Lung (tissue), 12 donors: ENCODE measurements around the gene EXOSC2. TPM values are rescaled to one million over a fixed set of nuclear protein-coding genes. Genes with fewer than 3 reads are reported as not detected.

Experiments used
- ATAC-seq: fragments of 200-7000 bp; cut with Tn5 transposase; one replicate; pipeline ENCODE4 v1.9.1; 2020; ENCODE audit warnings: moderate number of reproducible peaks; ENCODE audit not compliant: insufficient read depth, low FRiP score
- DNase-seq, 3 donors: peaks; one replicate each; pipeline ENCODE4 v3.0.0-alpha.2; 2013 to 2017
- H3K27ac ChIP-seq, 2 donors: one replicate each; pipeline ENCODE4 v1.5.1; 2013; ENCODE audit warnings: mild to moderate bottlenecking in 2 of 2, moderate library complexity in 2 of 2, control low read depth in 1 of 2, inconsistent platforms in 1 of 2, low read depth in 1 of 2, low read length in 1 of 2
- H3K27me3 ChIP-seq, 3 donors: one replicate each; pipeline ENCODE4 v1.5.1; 2013; ENCODE audit warnings: low read length in 2 of 3; ENCODE audit not compliant: control insufficient read depth in 3 of 3, insufficient read depth in 3 of 3
- H3K36me3 ChIP-seq, 4 donors: one replicate each; pipeline ENCODE4 v1.5.1; 2013; ENCODE audit warnings: low read length in 4 of 4, mild to moderate bottlenecking in 1 of 4, moderate library complexity in 1 of 4; ENCODE audit not compliant: control insufficient read depth in 4 of 4, insufficient read depth in 4 of 4
- H3K4me1 ChIP-seq, 5 donors: one replicate each; pipeline ENCODE4 v1.5.1; 2013; ENCODE audit warnings: low read length in 5 of 5, mild to moderate bottlenecking in 2 of 5, moderate library complexity in 1 of 5; ENCODE audit not compliant: control insufficient read depth in 5 of 5, insufficient read depth in 5 of 5
- H3K4me3 ChIP-seq: one replicate; pipeline ENCODE4 v1.5.1; 2013; ENCODE audit warnings: mild to moderate bottlenecking, control low read depth, moderate library complexity
- H3K9ac ChIP-seq, 2 donors: one replicate each; pipeline ENCODE4 v1.5.1; 2013; ENCODE audit warnings: low read length in 2 of 2, control low read depth in 1 of 2; ENCODE audit not compliant: insufficient read depth in 1 of 2
- H3K9me3 ChIP-seq, 4 donors: one replicate each; pipeline ENCODE4 v1.5.1; 2013; ENCODE audit warnings: low read length in 3 of 4, mild to moderate bottlenecking in 1 of 4, moderate library complexity in 1 of 4; ENCODE audit not compliant: control insufficient read depth in 4 of 4, insufficient read depth in 3 of 4
- WGBS, 2 donors: extraction: QIAGEN DNeasy Blood & Tissue Kit; methylation state at CpG; one replicate each; pipeline ENCODE4 v1.1.7; 2013; 5-methylcytosine and 5-hydroxymethylcytosine counted together
- polyA plus RNA-seq, 2 donors: library from polyadenylated mRNA; stranded (reverse); fragments of 200-250 nt; gene quantifications; one replicate each; pipeline ENCODE4 v1.2.1, GENCODE V29; 2013
- total RNA-seq, 2 donors: library from RNA; depleted of rRNA in 1 of 2; stranded (reverse); fragments of >200 nt in 1 of 2; gene quantifications; one replicate each; pipeline ENCODE4 v1.2.1, GENCODE V29; 2014 to 2021
- TF ChIP-seq, protein P1 (sequence below): IDR thresholded peaks from 2 replicates; pipeline ENCODE4 v1.5.1; 2012; ENCODE audit warnings: mild to moderate bottlenecking; ENCODE audit errors: control extremely low read depth, extremely low read depth
- donor health status: control.
- donor health status: control.
- donor health status: Bipolar disorder and iron deficiency.
- donor health status: healthy.
- donor health status: DM: yes; HTN: yes; CAD: no.

EXOSC2 gene
- total and polyA plus RNA-seq, 4 donors: 15.3 to 23.0 (median 19.0) TPM

DNA sequence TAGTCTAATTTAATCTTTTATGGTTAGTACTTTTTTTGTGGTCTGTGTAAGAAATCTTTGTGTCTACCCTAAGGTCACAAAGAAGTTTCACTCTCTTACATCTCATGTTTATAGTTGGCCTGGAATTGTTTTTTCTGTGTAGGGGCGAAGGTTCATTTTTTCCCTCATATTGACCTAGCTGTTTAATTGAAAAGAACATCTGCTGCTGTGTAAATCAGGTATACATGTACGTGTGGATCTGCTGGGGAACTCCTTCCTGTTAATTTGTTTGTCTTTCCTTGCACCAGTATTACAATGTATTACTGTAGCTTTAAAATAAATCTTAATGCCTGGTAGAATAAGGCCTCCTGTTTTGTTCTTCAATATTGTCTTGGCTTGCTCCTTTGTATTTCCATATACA, 37.8 kb downstream of the EXOSC2 start:
- Histone ChIP-seq H3K27ac (no peak overlapping the region), H3K9me3 (no peaks in the 10 kb centered on the region), H3K36me3 (no peaks in the 10 kb centered on the region), H3K9ac (no peak overlapping the region), H3K4me3 (no peak overlapping the region), H3K27me3 (no peaks in the 10 kb centered on the region), H3K4me1 (peaks cover 0 to 10% (median 5%) of the 10 kb centered on the region in 5 donors)
- ATAC-seq (no peak), DNase-seq (no peak)
- 69 to 78% methylated on average over 2 of the region's 2 CpGs for WGBS, 2 donors
- TF ChIP-seq, protein P1, sequence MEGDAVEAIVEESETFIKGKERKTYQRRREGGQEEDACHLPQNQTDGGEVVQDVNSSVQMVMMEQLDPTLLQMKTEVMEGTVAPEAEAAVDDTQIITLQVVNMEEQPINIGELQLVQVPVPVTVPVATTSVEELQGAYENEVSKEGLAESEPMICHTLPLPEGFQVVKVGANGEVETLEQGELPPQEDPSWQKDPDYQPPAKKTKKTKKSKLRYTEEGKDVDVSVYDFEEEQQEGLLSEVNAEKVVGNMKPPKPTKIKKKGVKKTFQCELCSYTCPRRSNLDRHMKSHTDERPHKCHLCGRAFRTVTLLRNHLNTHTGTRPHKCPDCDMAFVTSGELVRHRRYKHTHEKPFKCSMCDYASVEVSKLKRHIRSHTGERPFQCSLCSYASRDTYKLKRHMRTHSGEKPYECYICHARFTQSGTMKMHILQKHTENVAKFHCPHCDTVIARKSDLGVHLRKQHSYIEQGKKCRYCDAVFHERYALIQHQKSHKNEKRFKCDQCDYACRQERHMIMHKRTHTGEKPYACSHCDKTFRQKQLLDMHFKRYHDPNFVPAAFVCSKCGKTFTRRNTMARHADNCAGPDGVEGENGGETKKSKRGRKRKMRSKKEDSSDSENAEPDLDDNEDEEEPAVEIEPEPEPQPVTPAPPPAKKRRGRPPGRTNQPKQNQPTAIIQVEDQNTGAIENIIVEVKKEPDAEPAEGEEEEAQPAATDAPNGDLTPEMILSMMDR: no peak

DNA sequence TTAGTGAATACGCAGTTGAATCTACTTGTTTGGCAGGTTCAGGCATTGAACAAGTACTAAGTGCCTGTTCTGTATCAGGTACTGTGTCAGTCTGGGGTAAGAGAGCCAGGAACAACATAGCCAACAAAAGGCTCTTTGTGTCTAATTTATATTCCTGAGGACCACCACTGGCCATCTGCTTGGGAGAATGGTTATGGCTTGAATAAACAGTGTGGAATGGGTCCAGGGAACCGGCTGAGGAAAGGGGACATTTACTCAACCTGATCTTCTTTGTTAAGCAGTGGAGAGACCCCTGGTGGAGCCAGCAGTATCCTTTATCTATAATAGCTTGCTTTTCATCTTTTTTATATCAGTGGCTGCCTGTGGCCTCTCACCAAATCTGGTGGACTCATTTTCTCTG, 38.6 kb downstream of the EXOSC2 start:
- peaks cover 0 to 10% (median 5%) of the 10 kb centered on the region in 5 donors for H3K4me1 ChIP-seq
- no peaks in the 10 kb centered on the region for H3K9me3 ChIP-seq
- WGBS, 2 donors: 64 to 78% methylated on average over 2 of the region's 2 CpGs
- no peak overlapping the region for H3K9ac ChIP-seq
- no peaks in the 10 kb centered on the region for H3K36me3 ChIP-seq
- DNase-seq (peak in 2 of 3 donors; percentile 14 to 23), ATAC-seq (no peak)
- no peak overlapping the region for H3K4me3 ChIP-seq
- TF ChIP-seq, protein P1: no peak
- H3K27me3 ChIP-seq: no peaks in the 10 kb centered on the region
- H3K27ac ChIP-seq: peak overlapping the region in 1 of 2 donors; percentile 31

- DNase-seq (peak in 2 of 3 donors; percentile 7 to 37), ATAC-seq (peak; percentile 43)
- Histone ChIP-seq H3K9ac (no peak overlapping the region), H3K27ac (no peak overlapping the region), H3K27me3 (no peaks in the 10 kb centered on the region), H3K9me3 (no peaks in the 10 kb centered on the region), H3K4me3 (no peak overlapping the region), H3K4me1 (peaks cover 0 to 10% (median 5%) of the 10 kb centered on the region in 5 donors), H3K36me3 (no peaks in the 10 kb centered on the region)
- TF ChIP-seq, protein P1: no peak
- 49 to 57% methylated on average over 5 of the region's 5 CpGs for WGBS, 2 donors
Measured at GRCh38 chr9:130732793-130733221, 39.2 kb downstream of the EXOSC2 start.

DNA sequence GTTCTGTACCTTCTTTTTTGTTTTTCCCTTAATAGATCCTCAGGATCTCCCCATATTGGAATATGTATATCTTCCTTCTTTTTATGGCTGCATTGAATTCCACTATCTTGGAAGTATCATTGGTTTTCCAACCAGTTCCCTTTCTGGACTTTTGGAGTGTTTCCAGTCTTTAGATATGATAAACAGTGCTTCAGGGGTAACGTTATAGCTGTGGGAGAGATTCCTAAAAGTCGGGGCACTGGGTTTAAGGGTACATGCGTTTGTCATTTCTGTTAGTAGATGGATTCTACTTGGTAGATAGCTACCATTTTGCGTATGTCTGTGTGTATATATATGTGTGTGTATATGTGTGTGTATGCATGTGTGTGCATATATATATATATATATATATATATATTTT, 42.0 kb downstream of the EXOSC2 start:
- Histone ChIP-seq H3K9ac (no peak overlapping the region), H3K36me3 (no peaks in the 10 kb centered on the region), H3K27ac (no peak overlapping the region), H3K27me3 (no peaks in the 10 kb centered on the region), H3K4me3 (no peak overlapping the region), H3K4me1 (peaks cover 0 to 10% (median 4%) of the 10 kb centered on the region in 5 donors), H3K9me3 (no peaks in the 10 kb centered on the region)
- no peak for ATAC-seq
- no peak for DNase-seq
- TF ChIP-seq, protein P1: no peak
- 90 to 95% methylated on average over 4 of the region's 4 CpGs for WGBS, 2 donors
